Bone marrow (tissue), 2 donors: ENCODE data around the gene SCO2.
A peak's percentile ranks its signal among the peaks of the same experiment; 100 is the strongest.

ENCODE experiments used
- DNase-seq, 2 donors: peaks; one replicate each; lab custom pipeline; 2025; lab: John Stamatoyannopoulos, UW

The SCO2 gene

DNA sequence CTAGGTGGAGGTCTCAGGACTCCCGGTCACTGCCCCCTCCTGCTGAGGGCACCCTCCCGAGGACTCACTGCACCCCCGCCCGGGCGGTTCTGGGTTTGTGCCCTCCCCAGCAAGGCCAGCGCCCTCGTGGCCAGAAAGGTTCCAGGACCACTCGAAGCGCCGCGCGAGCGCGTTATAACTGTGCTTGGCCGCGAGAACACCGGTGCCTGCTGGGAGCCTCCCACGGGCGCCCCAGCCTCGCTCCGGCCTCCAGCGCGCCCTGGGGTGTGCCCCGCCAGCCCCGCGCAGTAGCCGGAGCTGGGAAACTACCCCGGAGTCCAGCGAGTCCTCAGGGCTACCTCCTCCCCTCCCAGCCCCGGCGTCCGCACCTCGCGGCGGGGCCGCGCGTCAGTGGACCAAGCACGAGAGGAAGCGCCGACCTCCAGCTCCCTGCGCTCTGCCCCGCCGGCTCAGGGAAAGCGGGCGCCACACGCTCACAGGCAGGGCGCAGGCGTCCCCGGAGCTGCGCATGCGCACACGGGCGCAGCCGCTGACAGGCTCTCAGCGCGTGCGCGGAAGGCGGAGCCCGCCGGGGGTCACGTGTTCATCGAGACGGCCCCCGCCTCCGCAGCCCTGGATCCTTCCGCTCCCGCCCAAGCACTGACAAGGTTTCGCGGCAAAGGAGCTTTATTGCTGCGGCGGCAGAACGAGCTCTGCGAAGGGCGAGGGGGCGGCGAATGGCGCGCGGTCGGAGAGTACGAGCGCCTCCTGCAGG, at the start of gene SCO2:
SCO2 (minus strand) TSS at position 495 of the 754 bp plus-strand sequence. CDS start 1,187 bp downstream, outside the sequence.
- peak; percentile 79 to 91 for DNase-seq

- DNase-seq: no peak
These were observed 49.0 kb upstream of the SCO2 start for GRCh38 chr22:50574383-50574755.

DNA sequence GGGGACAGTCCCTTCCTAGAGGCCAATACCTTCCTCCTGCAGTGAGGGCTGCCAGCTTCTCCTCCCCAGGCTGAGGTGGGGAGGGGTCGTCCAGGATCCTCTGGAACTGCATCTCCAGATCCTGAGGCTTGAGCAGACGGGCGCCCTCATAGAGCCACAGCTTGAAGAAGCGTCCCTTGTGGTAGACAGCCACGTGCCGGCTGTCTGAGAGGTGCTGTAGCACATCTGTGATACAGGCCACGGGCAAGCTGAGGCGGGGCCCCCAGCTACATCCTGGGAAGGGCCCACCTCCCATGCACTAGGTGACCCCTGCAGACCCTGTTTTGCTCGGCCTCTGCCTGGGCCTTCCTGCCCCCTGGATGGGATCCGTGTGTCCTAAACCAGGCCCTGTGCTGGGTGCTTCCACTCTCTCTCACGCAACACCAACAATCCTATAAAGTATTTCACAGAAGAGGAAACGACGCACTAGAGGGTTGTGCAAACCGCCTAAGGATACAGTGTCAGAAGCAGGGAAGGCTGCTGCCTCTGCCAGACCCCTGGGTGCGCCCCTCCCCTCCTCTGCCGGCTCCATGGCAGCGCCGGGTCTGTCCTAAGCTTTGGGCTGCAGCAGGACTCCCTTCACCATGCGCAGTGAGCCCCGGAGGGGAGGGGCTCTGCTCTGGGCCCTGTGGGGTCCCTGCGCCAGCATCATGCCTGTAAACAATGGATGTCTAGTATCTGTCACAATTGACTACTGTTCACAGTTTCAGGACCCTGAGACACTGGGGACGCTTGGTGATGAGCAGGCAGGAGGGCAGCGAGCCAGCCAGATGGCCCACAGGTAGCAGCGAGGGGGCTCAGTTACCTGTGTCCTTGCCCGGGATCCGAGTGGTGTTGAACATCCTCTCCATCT, 48.3 kb upstream of the SCO2 start:
- no peak for DNase-seq

- DNase-seq: no peak
These were observed 47.6 kb upstream of the SCO2 start for GRCh38 chr22:50572965-50573364.

DNA sequence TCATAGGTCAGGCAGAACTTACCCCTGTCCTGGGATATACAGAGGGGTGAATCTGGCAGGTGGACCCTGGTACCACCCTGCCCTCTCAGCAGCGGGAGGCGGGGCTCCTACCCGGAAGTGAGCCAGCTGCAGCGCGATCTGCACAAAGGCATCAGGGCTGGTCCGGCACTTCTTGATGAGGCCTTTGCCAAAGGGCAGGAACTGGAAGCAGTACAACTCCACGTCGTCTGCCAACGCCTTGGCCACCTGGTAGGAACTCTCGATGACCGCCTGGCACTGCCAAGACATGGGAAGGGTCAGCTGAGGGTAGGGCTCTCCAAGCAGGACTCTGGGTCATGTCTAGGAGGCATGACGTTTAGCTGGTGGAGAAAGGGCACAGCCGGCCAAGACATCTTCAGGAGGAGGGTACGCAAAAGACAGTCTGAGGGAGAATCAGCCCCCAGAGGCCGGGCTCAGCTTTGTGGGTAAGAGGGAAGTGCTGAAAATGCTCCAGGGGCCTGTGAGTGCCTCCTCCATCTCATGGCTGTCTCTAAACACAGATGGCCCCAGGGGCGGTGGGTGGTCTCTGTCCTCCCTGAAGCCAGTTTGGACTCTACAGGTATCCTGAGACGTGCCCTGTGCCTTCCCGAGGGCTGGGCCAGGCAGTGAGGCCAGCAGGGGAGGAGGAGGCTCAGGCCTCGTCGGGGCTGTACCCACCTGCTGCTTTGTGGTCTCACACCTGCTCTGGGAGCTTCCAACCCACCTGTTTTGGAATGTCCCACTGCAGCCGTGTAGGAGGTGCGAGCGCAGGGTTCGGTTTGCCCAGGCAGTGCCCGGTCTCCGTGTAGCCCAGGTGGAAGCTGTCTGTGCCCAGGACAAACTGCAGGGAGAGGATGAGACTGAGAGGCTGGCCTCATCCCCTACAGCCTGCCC, 46.1 kb upstream of the SCO2 start:
- DNase-seq: no peak

DNA sequence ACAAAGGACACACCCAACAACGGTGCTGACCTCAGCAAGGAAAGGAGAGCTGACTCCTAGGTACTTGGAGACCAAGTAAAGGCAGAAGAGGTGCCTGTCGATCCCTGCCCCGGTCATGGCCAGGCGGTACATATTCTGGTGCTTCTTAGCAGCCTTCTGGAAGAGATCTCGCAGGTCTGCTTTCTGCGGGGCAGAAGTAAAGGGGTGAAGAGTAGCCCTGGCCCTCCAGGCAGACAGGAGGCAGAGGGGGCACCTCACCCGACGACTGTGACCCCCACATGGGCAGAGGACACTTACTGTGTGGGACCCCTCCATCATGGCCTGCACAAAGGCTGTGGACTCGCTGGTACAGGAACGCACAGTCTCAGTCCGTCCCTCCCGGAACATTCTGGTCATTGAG, 45.5 kb upstream of the SCO2 start:
- no peak for DNase-seq

DNA sequence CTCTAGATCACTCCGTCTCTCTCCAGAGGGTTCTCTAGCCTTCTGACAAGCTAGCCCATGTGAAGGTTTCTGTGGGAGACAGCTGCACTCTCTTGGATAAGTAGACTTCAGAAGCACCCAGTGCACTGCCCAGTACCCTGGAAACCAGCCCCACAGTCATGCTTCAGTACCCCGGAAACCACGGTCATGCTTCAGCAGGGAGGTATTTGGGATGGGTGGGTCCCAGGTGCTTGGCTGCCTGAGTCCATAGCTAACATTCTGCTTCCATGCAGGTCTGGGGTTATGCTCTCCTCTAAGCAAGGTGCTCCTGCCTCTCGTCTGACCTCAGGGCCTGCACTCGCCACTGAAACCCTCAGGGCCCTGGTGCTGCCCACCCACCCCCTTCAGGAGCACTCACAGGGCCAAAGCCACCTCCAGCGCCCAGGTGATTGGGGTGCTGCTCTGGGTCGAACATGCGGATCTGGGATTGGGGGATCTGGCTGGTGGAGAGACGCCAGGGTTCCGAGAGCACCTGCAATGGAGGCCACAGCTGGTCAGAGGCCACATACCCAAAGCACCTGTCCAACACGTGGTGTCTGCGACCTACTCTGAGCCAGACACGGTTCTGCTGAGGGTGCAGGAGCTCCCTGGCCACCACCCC, 44.6 kb upstream of the SCO2 start:
- DNase-seq: no peak

GRCh38 chr22:50569041-50569459, 43.7 kb upstream of the SCO2 start:
- no peak for DNase-seq

GRCh38 chr22:50568626-50569025, 43.2 kb upstream of the SCO2 start:
- no peak for DNase-seq

DNA sequence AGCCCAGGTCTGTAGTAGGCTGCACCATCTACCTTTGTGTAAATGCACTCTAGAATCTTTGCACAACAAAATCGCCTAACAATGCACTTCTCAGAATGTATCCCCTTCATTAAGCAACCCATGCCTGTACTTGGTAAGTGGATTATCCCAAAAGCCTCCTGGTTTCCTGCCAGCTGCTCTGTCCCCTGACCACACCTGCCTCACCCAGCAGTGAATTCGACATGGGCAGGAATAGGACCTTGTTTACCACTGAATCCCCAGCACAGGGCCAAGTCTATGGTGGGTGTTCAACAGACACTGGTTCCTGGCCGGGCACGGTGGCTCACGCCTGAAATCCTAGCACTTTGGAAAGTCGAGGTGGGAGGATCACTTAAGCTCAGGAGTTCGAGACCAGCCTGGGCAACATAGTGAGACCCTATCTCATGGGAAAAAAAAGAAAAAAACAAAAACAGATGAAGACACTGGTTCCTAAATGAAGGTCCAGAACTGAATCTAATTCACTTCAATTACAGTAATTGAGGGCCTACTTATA, 42.4 kb upstream of the SCO2 start:
- no peak for DNase-seq

- no peak for DNase-seq
These were observed 38.9 kb upstream of the SCO2 start for GRCh38 chr22:50564289-50564688.

- no peak for DNase-seq
These were observed 38.2 kb upstream of the SCO2 start for GRCh38 chr22:50563413-50564160.

- DNase-seq: peak; percentile 85 to 88
These were observed 37.4 kb upstream of the SCO2 start, which contains the start of gene SYCE3 for GRCh38 chr22:50562523-50563412. TSS of gene SYCE3 (minus strand) at chr22:50562919. CDS start at chr22:50556405, 6,514 bp downstream.

GRCh38 chr22:50561401-50562358, 36.3 kb upstream of the SCO2 start:
- no peak for DNase-seq

DNA sequence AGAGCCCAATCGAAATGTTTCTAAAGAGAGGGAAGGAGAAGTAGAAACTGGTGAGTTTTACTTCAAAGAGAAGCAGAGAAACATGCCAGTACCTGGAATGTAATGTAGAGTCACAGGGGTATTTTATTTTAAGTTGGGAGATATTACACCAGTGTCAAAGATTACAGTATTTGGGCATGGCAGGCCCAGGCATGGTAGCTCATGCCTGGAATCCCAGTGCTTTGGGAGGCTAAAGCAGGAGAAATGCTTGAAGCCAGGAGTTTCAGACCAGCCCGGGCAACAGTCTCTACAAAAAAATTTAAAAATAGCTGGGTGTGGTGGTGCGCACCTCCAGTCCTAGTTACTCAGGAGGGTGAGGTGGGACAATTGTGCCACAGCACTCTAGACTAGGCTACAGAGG, 34.6 kb upstream of the SCO2 start:
- DNase-seq: no peak

DNA sequence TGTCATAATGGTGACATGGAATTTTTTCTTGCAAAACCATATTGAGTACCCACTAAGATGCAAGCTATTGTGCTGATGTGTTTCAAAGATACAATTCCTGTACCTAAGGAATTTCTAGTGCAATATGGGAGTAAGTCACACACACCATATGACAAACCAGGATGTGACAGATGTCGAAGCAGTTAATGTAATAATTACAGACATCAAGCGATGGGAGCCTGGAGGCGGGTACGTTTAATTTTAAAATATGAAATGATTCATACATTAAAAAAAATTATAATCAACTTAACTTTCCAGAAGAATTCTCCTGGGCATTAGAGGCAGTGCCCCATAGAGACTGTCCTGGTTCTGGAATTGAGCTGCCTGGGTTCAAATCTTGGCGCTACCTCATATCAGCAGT, 31.3 kb upstream of the SCO2 start:
- no peak for DNase-seq

DNA sequence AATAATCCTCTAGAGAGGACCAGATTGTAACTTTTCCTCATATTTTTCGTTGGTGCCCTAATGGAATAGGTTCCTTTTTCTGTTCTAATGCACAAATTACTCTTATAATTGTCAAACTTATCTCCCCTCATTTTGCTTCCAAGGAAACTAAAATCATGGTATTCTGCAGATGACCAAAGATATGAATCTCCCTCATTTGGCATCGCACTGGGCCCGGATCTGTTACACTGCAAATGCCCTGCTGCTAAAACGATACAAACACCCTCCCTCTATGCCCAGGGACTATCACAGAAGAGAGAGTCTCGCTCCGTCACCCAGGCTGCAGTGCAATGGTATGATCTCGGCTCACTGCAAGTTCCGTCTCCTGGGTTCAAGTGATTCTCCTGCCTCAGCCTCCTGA, 27.9 kb upstream of the SCO2 start:
- no peak for DNase-seq

GRCh38 chr22:50551160-50551752, 25.9 kb upstream of the SCO2 start:
- DNase-seq: no peak
